CD4-positive, alpha-beta T cell treated with Interleukin-10 for 1 hour (primary cell): Measurements from ENCODE around the gene GATA6.
A peak's percentile ranks its signal among the peaks of the same experiment; 100 is the strongest.
"Not testable (repeated sequence)": the region's sequence is repeated elsewhere in the genome, so short reads cannot be mapped to it uniquely, and the experiment has no call there.

Experiments
- DNase-seq: peaks from one replicate; pipeline ENCODE4 v3.0.0-alpha.2; 2020

Gene GATA6

DNA sequence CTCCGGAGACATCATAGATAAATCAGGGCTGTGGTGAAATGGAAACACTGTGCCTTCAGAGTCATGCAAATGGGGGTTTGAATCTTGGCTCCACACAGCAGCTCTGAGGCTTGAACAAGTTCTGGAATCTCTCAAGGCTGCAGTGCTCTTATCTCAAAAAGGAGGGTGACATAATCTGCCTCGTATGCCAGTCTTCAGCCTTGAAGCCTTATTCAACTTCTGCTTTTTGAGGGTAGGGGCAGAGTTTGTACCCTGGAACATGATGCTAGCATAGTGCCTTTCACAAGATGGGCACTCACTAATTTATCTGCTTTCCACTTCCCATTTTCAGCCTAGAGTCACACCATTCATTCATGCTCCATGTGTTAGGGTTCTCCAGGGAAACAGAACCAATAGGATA, 42.3 kb downstream of the GATA6 start:
- no peak for DNase-seq

DNA sequence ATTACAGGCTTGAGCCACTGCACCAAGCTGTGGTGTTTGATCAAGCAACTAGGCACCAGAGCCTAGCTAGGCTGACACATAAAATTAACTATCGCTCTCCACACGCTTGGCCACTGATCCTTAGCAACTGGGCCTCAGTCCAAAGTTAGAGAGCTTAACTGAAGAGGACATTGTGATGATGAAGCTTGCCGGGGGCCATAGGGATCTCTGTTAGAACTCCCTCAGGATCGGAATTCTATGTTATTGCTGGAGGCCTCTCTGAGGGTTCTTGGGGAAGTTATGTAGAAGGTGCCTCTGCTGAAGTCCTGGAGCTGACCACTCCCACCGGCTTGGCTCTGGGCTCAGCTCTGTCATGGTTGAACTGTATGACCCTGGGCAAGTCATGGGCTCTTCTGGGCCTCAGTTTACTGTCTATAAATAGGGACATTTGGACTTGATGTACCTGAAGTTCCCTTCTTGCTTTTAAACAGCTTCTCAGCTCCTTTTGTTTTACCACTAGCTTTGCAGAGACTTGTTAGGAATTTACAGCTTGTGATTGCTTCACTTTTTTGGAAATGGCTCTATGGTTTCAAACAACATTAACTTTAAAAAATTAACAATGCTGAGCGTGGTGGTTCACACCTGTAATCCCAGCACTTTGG, 44.1 kb downstream of the GATA6 start:
- DNase-seq, result no peak

DNA sequence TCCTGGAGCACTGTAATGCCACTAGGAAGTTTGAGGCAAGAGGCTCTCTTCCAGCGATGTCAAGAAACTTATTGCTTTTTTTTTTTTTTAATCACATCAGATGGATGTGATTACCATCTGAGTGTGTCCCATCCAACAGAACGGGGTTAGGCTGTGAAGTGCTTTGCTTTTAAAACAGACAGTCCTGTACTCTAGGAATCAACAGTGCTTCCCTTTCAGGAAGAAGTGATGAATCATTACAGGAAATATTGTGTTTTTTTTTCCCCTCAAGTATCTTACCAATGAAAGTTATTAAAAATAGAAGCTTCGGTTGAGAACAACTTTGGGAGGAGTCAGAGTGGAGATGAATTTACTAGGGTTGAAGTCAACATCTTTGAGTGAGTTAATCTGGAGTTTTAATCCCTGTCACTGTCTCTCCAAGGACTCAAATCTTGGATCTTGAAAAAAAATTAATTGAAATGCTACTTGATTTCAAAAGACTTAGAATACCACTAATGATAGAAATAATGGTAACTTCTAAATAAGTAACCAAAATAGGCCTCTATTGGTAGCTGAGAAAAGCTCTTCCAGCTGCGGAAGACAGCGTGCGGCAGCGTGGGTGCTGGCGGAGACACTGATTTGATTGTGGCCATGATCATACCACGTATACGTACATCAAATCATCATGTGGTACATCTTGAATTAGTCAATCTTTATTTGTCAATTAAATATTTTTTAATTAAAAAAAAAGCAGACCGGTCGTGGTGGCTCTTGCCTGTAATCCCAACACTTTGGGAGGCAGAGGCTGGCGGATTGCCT, 45.5 kb downstream of the GATA6 start:
- no peak for DNase-seq

DNA sequence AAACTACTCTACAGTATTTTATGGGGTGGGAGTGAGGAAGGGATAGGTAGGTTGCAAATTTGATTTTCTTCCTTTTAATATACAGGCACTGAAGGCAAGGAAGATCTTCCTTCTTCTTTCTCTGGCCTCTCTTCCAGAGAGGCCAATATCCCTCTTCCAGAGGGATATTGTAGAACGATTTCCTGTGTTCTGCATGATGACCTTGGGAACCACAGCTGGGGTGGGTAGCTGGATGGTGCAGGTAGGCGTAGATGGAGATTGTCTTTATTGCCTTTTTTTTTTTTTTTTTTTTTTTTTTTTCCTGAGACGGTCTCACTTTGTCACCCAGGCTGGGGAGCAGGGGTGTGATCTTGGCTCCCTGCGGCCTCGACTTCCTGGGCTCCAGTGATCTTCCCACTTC, 49.4 kb downstream of the GATA6 start:
- DNase-seq, result no peak

DNA sequence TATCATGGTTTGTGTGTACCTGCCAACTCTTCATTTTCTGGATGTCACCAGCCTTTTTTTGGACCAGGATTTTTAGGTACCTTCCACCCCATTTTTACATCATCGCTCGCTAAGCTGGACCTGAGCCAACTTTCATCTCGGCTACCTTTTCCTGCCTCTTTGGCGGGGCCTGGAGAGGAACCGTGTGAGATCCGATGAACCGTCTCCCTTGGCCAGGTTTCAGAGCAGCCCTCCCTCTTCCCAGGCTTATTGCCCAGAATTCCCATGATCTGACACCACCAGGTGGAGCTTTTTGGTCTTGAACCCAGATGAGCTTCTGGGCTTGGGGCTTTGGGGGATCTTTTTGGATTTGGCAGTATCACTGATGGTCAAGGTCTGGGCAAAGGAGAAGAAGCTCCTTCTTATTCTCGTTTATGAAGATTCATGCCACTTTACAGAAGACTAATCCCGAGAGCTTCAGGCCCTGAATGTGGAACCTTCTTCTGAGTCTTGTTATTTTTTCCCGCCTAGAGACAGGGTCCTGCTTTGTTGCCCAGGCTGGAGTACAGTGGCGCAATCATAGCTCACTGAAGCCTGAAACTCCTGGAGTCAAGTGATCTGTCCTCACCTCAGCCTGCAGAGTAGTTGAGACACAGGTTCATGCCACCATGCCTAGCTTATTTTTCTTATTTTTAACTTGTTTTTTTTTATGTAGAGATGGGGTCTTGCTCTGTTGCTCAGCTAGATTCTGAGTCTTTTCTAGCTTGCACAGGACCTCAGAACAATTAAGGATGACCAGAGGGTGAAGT, 50.4 kb downstream of the GATA6 start:
- DNase-seq, result no peak

DNA sequence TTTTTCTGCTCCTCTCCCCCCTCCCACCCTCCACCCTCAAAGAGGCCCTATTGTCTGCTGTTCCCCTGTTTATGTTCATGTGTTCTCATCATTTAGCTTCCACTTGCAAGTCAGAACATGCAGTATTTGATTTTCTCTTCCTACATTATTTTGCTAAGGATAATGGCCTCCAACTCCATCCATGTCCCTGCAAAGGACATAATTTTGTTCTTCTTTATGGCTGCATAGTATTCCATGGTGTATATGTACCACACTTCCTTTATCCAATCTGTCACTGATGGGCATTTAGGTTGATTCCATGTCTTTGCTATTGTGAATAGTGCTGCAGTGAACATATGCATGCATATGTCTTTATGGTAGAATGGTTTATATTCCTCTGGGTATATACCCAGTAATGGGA, 51.2 kb downstream of the GATA6 start:
- not testable (repeated sequence) for DNase-seq

DNA sequence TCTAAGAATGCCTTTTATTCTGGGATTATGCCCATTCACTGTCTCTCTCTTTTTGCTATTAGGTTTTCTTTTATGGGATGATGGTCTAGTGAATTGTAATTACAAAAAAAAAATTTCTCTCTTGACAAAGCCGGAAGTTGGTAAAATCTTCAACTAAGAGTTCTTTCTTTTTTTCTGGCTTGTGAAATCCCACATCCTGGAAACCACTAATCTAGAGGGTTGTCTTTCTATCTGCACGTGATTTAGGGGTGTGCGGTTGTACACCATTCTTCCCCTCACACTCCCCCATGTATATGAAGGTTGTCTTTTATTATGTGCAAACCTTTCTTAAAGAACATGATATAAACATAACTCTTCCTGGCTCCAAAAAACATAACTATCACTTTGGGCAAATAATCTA, 52.0 kb downstream of the GATA6 start:
- peak; percentile 15 for DNase-seq

DNA sequence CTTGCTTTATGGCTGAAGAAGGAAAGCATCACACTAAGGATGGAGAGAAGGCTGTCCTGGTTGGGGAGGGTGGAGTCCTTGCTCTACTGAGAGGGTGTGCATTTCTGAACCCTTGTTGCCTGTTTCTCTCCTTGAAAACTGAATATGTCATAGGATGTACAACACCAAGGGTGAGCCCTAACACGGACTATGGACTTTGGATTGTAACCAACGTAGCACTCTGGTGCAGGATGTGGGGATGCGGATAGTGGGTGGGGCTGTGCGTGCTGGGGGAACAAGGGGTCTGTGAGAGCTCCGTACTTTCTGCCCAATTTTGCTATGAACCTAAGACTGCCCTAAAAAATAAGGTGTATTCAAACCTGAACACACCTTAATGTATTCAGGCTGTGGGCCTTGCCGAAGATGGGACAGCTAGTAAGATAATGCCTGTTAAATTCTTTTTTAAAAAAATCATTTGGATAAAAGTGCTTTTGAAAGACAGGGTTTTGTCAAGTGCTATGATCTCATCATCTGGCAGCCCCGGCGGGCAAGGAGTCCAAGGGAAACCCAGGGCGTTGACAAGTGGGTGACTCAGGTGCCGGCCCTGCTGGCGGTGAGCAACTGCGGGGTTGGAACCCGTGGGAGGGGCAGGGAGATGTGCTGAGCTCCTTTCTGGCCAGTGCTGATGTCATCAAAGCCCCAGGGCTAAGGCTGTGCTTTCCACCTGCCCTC, 54.0 kb downstream of the GATA6 start:
- DNase-seq, result no peak

DNA sequence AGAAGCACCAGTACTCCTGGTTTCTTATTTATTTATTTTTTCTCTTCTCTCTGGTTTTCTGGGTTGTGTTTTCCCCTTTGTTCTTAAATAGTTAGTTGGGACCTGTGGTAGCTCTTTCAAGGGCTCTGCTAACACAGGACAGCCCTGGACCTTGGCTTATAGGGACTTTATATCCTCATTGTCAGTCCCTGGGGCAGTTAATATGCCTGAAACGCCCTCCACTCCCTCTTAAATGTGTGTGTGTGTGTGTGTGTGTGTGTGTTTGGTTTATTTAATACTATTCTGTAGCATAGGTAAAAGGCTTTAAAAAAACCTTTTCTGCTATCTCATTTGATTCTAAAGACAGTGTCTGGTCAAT, 54.6 kb downstream of the GATA6 start:
- DNase-seq, result no peak

DNA sequence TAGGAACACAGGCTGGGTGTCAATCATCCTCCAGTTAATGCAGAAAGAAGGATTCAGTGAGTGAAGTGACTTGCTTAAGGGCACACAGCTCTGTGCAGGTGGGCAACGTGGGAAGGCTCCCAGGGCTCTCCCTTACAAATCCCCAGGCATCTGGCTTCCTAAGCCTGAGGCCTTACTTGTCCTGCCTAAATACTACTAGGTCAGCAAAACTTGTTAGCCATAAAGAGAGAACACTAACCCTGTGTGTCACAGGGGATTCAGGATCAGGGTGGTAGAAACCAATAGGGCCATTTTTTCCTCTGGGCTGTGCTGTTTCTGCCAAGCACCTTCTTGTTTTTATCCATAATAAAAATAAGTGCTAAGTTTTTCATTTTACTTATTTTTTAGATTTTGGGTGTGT, 55.0 kb downstream of the GATA6 start:
- no peak for DNase-seq

DNA sequence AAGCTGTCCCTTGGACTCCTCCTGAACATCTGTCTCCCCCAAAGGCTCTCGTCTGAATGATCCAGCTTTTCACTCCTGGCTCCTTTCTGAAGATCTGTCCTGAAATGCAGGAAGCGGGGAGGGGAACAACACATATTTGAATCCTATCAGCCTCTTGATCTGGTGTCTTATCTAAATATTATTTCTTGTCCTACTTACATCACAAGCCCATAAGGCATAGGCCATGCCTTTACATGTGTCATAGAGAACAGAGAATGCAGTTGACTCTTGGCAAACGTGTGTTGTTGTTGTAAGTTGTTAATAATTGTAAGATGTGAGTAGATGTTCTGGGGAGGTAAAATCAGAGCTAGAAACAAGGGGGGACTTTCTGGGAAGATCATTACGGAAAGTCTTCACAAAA, 57.4 kb downstream of the GATA6 start:
- DNase-seq, result no peak

DNA sequence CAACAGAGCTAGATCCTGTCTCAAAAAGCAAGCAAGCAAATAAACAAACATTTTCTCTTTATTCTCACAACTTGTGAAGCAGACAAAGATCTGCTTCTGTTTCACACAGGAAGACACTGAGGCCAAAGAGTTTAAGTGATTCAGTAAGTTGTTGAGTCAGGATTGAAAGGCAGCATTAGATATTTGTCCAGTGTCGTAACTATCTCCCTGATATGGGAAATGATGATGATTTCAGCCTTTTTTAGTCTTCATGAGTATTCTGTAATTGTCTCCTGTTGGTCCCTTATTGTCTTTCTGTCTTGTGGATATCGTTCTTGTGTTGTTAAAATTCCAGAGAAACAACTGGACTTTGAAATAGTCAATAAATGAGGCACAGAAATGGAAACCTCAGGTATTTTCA, 59.6 kb downstream of the GATA6 start:
- no peak for DNase-seq

DNA sequence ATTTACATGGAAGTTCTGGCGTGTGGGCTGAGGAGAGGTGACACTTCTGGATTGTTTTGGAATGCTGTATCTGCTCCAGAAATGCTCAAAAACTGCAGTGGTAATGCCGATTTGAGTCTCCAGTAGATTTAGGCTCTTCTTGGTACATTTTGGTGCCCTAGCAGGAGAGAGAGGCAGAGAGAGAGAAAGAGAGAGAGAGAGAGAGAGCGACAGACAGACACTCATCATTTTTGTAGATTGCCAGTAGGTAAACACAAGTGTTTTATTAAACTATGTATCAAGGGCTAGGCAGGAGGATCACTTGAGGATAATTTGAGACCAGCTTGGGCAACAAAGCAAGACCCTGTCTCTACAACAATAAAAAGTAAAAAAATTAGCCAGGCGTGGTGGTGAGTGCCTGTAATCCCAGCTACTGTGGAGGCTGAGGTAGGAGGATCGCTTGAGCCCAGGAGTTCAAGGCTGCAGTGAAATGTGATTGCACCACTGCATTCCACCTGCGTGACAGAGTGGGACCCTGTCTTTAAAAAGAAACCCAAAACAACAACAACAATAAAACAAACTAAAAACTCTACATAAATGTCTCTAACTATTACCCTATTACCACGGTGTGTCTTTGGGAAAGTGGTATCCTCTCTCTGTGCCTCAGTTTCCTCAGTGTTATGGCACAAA, 60.2 kb downstream of the GATA6 start:
- DNase-seq, result no peak

DNA sequence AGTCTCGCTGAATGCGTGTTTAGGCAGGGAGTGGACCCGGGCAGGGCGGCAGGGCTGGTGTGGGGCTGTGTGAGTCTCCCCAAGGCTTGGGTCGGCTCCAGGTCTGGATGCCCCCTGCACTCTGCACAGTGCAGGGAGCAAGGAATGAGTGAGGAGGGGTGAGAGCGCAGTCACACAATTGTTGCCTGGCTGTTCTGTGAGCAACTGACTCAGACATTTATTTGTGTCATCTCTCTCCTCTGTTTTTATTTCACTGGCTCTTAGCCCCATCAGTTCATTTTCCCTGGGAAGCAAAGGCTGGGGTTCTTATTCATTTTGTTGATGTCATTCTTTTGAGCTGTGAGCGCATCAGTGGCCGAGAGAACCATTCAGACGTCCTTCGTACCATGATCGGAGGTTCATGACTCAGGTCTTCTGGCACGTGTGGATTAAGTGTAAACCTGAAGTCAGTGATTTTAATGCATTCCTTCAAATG, 61.1 kb downstream of the GATA6 start:
- DNase-seq, result no peak

DNA sequence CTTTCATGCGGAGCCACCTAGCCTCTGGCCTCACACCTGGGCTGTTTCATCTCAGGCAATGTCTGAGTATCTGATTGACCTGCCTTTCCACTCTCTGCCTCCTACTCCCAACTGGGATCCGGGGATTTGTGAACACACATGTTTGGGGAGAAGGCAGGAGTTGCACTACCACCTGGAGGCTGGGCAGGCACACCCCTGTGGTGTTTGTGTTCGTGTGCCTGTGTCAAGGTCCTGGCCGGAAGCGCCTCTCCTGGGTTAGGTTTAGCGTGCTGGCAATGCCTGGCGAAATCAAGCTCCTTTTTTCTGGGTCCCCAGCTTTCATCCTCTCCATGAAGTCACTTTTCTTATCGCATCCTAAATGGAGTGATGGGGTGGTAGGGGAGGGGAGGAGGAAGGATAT, 63.9 kb downstream of the GATA6 start:
- no peak for DNase-seq

DNA sequence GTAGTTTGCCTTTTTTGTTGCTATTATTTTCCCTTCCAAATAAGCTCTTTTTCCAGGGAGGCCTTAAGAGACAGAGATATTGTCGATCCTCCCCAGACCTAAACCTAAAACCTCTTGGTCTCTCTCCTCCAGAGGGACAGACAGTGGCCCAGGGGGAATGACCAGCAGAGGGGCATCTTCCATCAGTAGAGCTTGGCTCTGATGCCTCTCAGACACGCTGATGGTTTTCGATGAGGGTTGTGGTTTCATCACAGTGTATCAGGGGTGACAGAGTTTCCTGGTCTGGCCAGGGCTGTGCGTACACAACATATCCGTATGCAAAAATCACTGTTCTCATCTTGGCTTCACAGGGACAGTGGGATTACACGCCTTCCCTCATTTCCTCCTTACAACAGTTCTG, 68.6 kb downstream of the GATA6 start:
- peak; percentile 46 for DNase-seq

DNA sequence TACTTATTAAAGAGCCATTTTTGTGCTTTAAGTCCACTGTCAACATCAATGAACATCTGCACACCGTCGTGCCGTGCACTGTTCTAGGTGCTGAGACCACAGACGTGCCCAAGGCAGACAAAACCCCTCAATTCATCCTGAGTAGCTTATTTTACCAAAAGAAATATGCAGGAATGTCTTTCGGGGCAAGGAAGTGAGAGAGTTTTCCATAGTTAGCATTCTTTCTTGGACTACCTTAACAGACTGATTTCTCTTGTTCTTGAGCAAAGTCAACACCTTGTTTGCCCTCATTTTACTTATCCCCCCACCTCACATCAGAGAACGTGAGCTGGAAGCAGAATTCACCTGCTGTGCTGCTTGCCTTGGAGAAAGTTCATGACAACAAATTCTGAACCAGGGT, 69.3 kb downstream of the GATA6 start:
- DNase-seq, result no peak

DNA sequence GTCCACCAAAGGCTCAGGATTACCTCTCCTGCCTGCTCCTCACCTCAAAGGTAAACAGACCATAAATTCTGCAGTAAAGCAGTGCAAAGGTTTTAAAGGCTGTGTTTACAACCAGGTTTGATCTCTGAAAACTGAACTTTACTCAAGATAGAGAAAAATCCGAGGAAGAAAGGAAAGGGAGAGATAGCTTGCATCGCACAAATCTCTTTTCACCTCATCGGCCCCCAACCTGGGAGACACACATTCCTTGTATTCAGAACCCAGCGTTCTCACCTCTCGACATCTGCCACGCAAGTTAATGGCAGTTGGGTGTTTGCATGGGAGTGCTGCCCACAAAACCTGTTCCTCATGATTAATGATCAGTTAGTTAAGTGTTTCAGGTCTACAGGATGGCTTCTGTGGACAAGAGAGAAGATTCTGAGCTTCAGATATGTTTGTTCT, 72.6 kb downstream of the GATA6 start:
- no peak for DNase-seq

DNA sequence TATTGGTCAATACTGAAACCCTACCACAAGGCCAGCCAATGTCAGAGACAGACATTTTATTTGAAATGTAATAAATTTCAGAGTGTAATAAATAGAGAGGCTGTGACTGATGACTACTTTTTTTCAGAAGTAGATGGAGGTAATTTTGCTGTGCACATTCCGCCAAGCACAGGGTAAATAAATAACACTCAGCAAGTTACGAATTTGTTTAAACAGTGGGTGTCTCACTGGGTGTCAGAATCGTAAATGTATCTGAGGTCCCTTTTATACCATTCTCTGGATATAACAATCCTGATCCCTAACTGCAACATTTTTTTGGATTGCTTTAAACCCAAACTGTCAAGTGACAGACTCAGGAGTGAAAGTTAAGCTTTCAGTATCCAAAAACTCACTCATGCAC, 74.1 kb downstream of the GATA6 start:
- DNase-seq, result no peak

DNA sequence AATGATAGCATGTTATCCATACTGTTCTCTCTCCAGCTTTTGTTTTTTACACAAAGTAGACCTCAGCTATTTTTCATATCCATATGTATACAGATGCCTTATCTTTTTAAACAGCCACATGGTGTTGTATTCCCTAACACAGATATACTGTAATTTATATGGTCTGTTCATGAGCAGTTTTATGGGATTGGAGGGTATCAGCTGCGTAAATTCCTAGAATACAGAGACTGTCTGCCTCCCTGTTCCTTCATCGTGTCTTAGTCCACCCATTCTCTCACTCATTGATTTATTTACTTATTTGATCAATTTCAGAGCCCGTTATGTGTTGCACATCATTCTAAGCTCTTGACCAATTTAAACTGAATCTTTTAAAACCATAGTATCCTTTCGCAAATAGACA, 80.6 kb downstream of the GATA6 start:
- no peak for DNase-seq

DNA sequence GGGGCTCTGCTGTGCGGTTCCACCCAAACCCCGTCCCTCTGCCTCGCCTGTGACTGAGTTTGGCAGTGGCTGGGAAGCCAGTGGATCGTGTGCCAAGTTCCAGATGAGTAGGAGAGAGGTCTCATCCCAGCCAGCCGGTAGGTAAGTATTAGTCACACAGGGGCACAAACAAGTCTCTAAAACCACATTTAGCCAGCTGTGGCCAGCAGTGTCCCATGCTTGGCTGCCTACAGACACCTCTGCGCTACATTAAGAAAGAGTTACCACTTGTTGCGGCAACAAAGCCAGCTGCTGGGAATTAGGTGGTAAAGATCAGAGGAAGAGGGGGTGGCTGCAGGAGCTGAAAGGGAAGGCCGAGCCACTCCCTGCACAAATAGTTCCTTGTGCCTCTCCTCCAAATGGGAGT, 81.2 kb downstream of the GATA6 start:
- no peak for DNase-seq
